Spinal cord (tissue), 10 donors: ENCODE data around the gene PBX2. TPM values are rescaled to one million over a fixed set of nuclear protein-coding genes. Genes with fewer than 3 reads are reported as not detected.

Source experiments
- DNase-seq, 6 donors: peaks; one replicate each; pipeline versions ENCODE4 v3.0.0 to v3.0.0-alpha.2; 2013 to 2015; ENCODE audit warnings: low spot score in 6 of 6, low read depth in 4 of 6
- H3K27ac ChIP-seq: one replicate; pipeline ENCODE4 v1.5.1; 2013; ENCODE audit warnings: low read depth, low read length, control low read depth
- H3K27me3 ChIP-seq: one replicate; pipeline ENCODE4 v1.6.1; 2013; ENCODE audit warnings: low read length; ENCODE audit not compliant: control insufficient read depth, insufficient read depth
- H3K36me3 ChIP-seq: one replicate; pipeline ENCODE4 v1.6.1; 2013; ENCODE audit warnings: low read length; ENCODE audit not compliant: control insufficient read depth, insufficient read depth
- H3K4me1 ChIP-seq: one replicate; pipeline ENCODE4 v1.6.1; 2013; ENCODE audit warnings: low read length; ENCODE audit not compliant: control insufficient read depth, insufficient read depth
- H3K4me3 ChIP-seq: one replicate; pipeline ENCODE4 v1.5.1; 2013; ENCODE audit warnings: low read depth, low read length, control low read depth
- H3K9me3 ChIP-seq: one replicate; pipeline ENCODE4 v1.6.1; 2013; ENCODE audit warnings: low read length; ENCODE audit not compliant: control insufficient read depth, insufficient read depth
- WGBS: methylation state at CpG from one replicate; pipeline ENCODE4 v1.1.5; 2013; ENCODE audit warnings: missing lambda C conversion rate; ENCODE audit not compliant: insufficient coverage; 5-methylcytosine and 5-hydroxymethylcytosine counted together
- polyA plus RNA-seq, 2 donors: library from polyadenylated mRNA; unstranded; fragments of 120-200 nt; gene quantifications; one replicate each; pipeline ENCODE4 v1.2.1, GENCODE V29; 2013; ENCODE audit not compliant: insufficient read length in 2 of 2
- total RNA-seq, 2 donors: library from RNA; depleted of rRNA in 1 of 2; stranded (reverse); fragments of 120-200 nt in 1 of 2; fragments of >200 nt in 1 of 2; gene quantifications; one replicate each; pipeline versions ENCODE4 v1.2.3 to v1.2.4, GENCODE V29; 2013 to 2014
- donor health status: healthy.

PBX2 gene
- total and polyA plus RNA-seq, 4 donors = 32.6 to 94.3 (median 59.3) TPM

DNA sequence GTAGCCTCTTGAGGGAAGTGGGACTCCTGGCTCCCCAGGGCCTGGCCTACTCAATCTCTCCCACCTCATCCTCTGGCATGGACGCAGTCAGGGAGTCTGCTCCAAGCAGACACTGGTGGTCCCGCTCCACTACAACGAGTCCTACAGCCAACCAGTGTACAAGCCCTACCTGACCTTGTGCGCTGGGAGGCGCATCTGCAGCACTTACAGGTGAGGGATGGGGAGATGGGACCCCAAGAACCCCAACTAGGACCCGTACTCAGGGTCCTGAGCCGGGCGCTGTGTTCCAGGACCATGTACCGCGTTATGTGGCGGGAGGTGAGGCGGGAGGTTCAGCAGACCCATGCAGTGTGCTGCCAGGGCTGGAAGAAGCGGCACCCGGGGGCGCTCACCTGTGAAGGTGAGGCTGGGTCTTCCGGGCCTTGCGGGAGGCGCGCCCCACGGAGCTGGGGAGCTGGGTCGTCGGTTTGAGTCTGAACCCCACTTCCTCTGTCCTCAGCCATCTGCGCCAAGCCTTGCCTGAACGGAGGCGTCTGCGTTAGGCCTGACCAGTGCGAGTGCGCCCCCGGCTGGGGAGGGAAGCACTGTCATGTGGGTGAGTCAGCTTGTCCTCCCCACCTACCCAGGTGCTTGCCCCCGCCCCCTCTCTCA, 23.5 kb downstream of the PBX2 start:
- peak overlapping the region; percentile 57 for H3K27ac ChIP-seq
- no peaks in the 10 kb centered on the region for H3K9me3 ChIP-seq
- H3K4me1 ChIP-seq = peaks cover 33% of the 10 kb centered on the region
- WGBS = 86% methylated on average over 16 of the region's 30 CpGs
- peaks cover 91% of the 10 kb centered on the region for H3K36me3 ChIP-seq
- no peaks in the 10 kb centered on the region for H3K27me3 ChIP-seq
- H3K4me3 ChIP-seq = peak overlapping the region; percentile 62
- DNase-seq = no peak

GRCh38 chr6:32164295-32164694, 25.7 kb downstream of the PBX2 start, which contains the start of gene EGFL8:
TSS of gene EGFL8 (plus strand) at chr6:32164595. CDS start at chr6:32166166, 1,571 bp downstream.
- Histone ChIP-seq H3K36me3 (peaks cover 76% of the 10 kb centered on the region), H3K9me3 (no peaks in the 10 kb centered on the region), H3K27ac (peak within 1 kb of the TSS; percentile 68), H3K4me1 (peaks cover 25% of the 10 kb centered on the region), H3K4me3 (peak within 1 kb of the TSS; percentile 62), H3K27me3 (no peaks in the 10 kb centered on the region)
- DNase-seq = no peak

DNA sequence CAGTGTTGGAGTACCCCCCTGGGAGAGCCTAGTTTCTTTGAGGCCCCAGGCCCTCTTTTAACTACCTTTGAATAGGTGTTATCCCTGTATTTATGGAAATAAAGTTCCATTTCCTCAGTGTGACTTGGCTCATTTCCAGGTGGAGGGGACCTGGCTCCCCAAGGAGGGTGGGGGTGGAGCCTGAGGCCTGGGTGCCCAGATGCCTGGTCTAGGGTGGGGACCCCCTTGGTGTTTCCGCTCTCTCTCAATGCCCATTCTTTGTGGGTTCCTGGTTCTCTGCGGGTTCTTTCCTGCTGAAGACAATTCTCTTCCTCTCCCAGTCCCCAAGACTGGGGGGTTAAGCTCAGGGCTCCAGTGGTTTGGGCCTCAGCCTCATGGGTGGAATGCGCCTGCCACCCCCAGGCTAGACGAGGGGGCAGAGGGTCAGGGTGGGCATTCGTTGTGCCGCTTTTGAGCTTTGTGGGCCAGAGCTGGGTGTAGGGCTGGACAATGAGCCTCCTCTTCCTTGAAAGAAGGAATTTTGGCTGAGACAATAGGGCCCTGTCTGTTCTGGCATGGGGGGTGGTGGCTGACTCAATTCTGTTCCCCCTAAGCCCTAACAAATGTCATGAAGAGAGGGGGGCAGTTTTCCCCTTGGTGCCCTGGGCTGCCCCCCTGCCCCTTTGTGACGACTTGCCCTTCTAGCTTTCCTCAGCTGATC, 26.3 kb downstream of the PBX2 start:
- peak in 1 of 6 donors; percentile 58 for DNase-seq
- H3K27me3 ChIP-seq = no peaks in the 10 kb centered on the region
- peaks cover 21% of the 10 kb centered on the region for H3K4me1 ChIP-seq
- H3K9me3 ChIP-seq = no peaks in the 10 kb centered on the region
- peaks cover 74% of the 10 kb centered on the region for H3K36me3 ChIP-seq
- H3K27ac ChIP-seq = peak overlapping the region; percentile 68
- 71% methylated on average over 6 of the region's 7 CpGs for WGBS
- H3K4me3 ChIP-seq = peak overlapping the region; percentile 62

DNA sequence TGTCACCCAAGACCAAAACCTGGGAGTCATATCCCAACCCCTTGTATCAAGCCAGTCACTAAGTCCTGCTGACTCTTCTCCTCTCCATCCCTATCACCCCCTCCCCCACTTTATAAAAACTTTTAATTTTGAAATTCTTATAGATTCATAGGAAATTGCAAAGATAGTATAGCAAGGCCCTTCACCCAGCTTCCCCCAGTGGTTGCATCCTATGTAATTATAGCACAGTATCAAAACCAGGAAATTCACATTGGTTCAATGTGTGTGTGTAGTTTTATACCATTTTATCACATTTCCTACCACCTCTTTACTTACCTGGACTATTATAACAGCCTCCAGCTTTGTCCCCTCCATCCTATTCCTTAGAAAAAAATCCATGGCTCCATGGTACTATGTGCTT, 31.9 kb downstream of the PBX2 start:
- DNase-seq = no peak
- H3K27me3 ChIP-seq = no peaks in the 10 kb centered on the region
- no peak overlapping the region for H3K27ac ChIP-seq
- peaks cover 53% of the 10 kb centered on the region for H3K36me3 ChIP-seq
- no peaks in the 10 kb centered on the region for H3K9me3 ChIP-seq
- peaks cover 30% of the 10 kb centered on the region for H3K4me1 ChIP-seq
- H3K4me3 ChIP-seq = no peak overlapping the region

GRCh38 chr6:32156891-32157290, 33.1 kb downstream of the PBX2 start:
- Histone ChIP-seq H3K9me3 (no peaks in the 10 kb centered on the region), H3K4me1 (peaks cover 33% of the 10 kb centered on the region), H3K27me3 (no peaks in the 10 kb centered on the region), H3K4me3 (no peak overlapping the region), H3K27ac (no peak overlapping the region), H3K36me3 (peaks cover 41% of the 10 kb centered on the region)
- 100% methylated on average over 1 of the region's 9 CpGs for WGBS
- no peak for DNase-seq

GRCh38 chr6:32154514-32155161, 35.4 kb downstream of the PBX2 start:
- WGBS = 4% methylated on average over 30 of the region's 34 CpGs
- Histone ChIP-seq H3K27me3 (peaks cover 6% of the 10 kb centered on the region), H3K4me1 (peaks cover 48% of the 10 kb centered on the region), H3K27ac (peak overlapping the region; percentile 94), H3K4me3 (peak overlapping the region; percentile 93), H3K9me3 (no peaks in the 10 kb centered on the region), H3K36me3 (peaks cover 36% of the 10 kb centered on the region)
- DNase-seq = peak in 2 of 6 donors; percentile 76 to 85

DNA sequence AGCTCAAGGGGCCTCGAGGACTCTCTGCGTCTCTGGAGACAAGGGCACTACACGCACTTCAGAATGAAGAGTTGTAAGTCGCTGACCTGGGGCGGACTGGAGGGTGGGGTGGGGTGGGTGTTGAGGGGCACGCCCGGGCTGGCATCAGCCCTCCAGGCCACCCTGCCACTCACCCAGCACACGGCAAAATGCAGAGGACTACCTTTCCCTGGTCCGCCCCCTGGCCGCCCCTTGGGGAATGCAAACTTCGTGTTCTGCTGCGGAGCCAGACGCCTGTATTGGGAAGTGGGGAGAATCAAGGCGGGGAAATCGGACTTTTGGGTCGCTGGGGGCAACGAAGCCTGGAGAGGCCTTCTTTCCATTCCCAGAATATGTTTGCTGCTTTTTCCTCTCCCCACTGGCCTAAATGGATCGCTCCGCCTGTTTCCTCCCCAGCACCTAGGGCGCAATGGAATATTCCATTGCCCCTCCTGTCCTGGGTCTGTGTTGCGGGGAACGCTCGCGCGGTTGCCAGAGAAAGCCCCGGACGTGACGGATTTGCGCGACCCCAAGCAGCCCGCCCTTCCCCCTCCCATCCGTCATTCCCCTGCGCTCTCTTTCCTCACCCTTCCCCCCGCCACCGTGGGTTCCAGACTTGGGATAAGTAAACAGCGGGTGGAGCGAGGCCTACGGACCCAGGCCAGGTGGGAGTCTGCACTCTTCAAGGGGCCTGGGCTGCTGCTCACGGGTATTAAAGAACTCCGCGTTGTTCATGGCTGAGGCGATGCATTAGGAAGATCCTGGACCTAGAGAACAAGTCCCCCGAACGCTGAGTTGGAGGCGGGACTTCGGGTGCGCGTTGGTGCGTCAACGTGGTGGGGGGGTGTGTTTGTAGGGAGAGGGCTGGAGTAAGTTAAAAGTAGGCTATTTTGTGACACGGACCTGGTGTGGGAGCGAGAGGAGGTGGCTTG, 36.2 kb downstream of the PBX2 start, which contains the start of gene PPT2:
TSS of gene PPT2 (plus strand) at position 578 of the 950 bp plus-strand sequence. CDS start 454 bp downstream, outside the sequence.
- Histone ChIP-seq H3K27me3 (peaks cover 12% of the 10 kb centered on the region), H3K27ac (peak within 1 kb of the TSS; percentile 94), H3K4me1 (peaks cover 56% of the 10 kb centered on the region), H3K4me3 (peak within 1 kb of the TSS; percentile 93), H3K36me3 (peaks cover 36% of the 10 kb centered on the region), H3K9me3 (no peaks in the 10 kb centered on the region)
- 0% methylated on average over 38 of the region's 52 CpGs for WGBS
- DNase-seq = peak; percentile 89 to 98 (median 90)

DNA sequence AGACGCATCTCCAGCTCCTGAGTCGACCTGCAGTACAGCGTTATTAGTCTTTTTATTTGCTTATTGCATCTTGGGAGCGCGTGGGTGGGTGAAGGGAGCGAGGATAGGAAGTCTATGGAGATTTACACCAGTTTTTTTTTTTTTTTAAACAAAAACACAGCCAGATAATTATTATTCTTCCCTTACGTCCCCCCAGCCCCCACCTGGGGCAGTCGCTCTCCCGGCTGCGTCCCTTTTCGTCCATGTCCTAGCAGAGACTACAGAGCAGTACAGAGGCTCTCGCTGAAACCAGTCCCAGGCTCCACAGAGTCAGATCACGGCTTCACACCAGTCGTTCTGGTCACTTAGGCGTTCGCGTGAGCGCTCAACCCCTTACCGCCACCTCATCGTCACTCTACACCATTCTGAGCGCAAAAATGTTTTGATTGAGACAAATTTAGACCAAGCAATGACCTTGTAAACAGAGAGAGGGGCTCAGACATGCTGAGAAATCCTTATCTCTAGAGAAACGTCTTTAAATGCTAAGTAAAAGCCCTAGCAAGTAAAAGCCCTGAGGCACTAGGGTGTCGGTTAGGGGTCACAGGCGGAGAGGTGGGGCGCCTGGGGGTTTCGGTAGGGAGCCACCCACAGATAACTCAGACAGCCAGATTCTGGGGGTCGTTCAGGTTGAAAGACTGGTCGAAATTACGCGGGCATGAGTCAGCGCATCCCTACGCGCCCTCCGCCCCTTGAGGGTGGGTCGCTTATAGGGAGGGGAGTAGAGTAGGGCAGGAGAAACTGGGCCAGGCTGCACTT, 37.0 kb downstream of the PBX2 start:
- Histone ChIP-seq H3K27ac (peak overlapping the region; percentile 94), H3K4me1 (peaks cover 62% of the 10 kb centered on the region), H3K9me3 (no peaks in the 10 kb centered on the region), H3K27me3 (peaks cover 19% of the 10 kb centered on the region), H3K4me3 (peak overlapping the region; percentile 93), H3K36me3 (peaks cover 31% of the 10 kb centered on the region)
- WGBS = 6% methylated on average over 24 of the region's 35 CpGs
- peak in 2 of 6 donors; percentile 37 to 38 for DNase-seq
